GM18907 (cell line): ENCODE results near the gene SLC35F1.

Experiments used
- ATAC-seq: cut with Tn5 transposase; IDR thresholded peaks from one replicate; pipeline ENCODE4 v1.9.1; 2021; ENCODE audit warnings: mild to moderate bottlenecking, moderate library complexity; ENCODE audit not compliant: unreplicated experiment

SLC35F1 gene

DNA sequence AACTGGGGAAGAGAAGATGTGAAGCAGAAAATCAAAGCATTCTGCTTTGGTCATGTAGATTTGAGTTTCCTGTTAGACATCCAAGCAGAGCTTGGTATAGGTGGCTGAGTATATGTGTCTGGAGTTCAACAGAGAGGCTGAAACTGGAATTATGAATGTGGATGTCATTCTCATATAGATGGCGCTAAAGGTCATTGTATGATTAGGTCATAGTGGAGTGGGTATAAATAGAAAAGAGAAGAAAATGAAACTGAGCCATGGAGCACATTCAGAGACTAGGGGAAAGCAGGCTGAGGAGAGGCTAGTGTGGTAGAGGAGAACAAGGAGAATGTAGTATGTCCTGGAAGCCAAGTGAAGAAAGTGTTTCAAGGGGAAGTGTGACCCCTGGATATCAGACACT, 345.4 kb downstream of the SLC35F1 start:
- peak; percentile 72 for ATAC-seq

DNA sequence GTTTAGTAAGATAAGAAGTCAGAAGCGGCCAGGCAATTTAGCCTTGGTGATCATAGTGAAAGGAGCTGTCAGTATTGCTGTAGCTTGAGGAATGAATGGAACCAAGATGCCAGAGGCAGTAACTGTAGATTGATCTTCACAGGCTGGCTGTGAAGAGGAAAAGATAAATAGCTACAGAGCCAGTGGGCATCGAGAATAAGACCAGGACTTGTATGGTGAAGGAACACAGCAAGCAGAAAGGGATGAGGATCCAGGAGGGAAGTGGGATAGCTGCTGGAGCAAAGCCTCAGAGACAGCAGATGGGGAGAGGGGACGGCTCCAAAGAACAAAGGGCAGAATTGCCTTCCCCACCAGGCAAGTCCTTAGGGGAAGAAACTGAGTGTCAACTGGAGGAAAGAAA, 346.7 kb downstream of the SLC35F1 start:
- no peak for ATAC-seq

DNA sequence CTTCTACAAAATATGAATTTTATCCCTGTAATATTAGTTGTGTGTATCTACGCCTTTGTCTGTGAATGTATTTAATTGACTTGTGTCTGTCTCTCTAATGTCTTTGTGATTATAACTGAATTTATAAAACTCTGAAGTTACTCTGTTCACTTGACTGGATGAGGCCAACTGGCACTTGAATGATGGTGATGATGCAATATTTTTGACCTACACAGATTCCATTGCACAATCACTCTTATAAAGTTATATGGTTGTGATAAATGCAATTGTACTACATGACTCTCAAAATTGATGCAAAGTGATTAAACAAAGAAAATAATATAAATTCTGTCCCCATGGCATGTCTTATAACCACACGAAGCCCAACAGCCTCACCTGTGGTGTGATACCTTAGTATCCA, 353.8 kb downstream of the SLC35F1 start:
- no peak for ATAC-seq

DNA sequence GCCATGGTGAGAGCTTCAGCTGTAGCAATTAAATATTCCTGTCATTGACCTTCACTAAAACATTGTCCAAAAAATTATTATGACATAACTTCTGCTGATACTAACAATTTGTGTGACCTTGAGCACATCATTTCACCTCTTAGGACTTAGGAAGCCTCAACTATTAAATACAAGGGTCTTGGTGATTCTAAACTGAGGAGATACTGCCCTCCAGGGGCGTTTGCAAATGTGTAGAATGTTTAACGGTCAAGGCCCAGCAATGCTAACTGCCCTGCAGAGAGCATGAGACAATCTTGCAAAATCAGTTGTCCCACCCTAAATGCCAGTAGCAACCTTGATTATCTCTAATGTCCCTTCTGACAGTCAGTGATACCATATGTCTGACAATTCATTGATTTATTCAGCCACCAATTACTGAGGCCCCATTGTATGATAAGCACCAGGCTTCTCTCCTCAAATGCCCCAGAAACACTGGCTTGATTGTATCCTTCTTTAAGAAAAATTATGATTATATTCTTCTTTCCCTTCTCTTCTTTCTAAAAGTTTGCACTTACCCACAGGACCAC, 356.9 kb downstream of the SLC35F1 start:
- ATAC-seq, result peak; percentile 83

DNA sequence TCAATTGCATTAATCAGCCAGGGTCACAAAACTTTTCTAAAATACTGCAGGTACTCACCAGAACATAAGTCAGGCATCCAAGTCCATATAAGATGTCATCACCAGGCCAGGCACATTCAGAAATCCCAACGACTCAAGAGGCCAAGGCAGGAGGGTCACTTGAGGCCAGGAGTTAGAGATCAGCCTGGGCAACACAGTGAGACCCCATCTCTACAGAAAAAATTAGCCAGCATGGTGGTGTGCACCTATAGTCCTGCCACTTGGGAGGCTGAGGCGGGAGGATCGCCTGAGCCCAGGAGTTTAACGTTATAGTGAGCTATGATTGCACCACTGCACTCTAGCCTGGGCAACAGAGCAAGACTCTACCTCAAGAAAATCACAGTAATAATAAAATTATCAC, 362.6 kb downstream of the SLC35F1 start:
- no peak for ATAC-seq

DNA sequence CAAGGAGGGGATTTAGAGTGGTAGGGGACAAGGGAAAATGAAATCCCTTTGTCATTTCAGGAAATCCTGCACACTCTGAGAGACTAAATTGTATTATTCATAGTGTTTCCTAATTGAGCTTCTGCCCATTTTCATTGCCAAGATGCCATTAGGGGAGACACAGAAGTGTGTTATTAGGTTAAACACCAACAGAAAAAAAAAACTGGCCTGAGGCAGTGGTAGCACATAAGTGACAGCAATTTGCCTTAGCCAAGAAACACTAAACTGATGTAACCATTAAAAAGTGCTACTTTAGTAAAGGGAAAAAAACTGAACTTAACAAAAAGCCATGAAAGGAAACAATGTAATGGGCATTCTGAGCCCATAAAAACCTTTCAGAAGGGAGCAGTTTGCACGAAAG, 370.6 kb downstream of the SLC35F1 start:
- no peak for ATAC-seq

DNA sequence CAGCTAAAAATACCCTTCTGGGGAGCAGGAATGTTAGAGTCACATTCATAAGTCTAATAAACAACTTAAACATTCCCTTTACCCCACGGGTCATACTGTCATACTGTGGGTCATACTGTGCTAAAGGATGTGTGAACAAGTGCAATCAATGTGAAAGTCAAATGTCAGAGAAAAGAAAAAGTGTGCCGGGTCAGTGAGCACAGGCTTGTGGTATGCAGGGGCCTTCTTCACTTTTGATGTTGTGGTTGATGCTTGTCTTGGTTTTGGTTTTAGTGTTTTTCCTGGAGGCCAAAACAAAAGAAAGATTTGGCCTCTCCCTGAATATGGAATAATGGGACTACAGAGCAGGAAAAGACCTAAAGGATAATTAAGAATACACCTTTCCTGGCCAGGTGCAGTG, 373.1 kb downstream of the SLC35F1 start:
- ATAC-seq, result peak; percentile 99

DNA sequence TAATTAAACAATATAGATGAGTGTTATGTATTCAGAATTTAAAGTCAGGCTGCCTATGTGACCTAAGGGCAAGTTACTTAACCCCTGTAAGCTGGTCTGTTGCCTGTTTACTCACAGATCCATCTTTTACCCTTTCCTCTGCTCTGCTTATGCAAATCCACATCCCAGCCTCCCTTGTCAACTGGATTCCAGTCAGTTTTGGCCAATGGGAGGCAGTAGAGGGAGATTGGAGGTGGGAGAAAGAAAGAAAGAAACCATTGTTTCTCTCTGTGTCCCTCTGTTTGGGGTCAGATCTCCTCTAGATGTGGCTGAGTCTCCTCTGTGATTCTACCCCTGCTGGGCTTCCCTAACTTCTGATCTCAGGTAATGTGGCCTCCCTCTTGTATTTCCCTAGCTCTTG, 374.2 kb downstream of the SLC35F1 start:
- no peak for ATAC-seq

DNA sequence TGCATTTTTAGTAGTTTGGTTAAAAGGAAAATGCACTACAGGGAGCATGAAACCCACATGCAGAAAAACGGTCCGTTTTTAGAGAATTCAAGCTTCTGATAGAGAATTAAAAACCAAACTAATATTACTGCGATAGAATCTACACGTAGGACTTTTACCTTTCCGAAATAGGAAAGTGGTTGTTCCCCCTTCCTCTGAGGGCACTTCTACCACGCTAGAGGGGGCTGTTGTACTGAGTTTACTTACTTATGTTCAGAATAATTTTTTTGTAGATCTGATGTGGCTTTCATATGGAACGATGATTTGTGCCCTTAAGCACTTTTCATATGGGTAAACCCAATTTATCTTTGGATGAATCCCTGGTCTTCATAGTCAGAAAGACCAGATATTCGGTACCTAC, 376.7 kb downstream of the SLC35F1 start:
- ATAC-seq, result no peak

DNA sequence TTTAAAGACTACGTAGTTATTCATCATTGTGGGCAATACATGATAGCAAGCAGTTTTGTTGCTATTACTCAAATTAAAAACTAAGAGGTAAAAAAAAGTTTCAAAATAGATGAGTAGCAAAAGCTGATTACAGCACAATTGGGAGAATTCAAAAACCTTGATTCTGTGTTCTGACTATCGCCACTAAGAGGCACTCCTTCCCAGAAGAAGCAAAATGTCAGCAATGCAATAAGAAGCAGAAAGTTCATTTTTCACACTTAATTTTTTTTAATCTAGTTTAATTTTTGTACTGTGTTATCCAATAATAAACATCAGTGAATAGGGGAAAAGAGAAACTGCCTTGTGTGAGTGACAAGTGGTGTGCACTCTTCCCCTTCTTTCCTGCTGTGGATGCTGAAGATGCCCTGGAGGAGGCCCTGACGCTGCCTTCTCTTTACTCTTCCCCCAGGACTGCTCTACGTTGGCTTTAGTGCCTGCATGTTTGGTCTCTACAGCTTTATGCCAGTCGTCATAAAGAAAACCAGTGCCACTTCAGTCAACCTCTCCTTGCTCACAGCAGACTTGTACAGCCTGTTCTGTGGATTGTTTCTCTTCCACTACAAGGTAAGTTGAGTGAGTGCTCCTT, 377.8 kb downstream of the SLC35F1 start:
- ATAC-seq, result no peak

DNA sequence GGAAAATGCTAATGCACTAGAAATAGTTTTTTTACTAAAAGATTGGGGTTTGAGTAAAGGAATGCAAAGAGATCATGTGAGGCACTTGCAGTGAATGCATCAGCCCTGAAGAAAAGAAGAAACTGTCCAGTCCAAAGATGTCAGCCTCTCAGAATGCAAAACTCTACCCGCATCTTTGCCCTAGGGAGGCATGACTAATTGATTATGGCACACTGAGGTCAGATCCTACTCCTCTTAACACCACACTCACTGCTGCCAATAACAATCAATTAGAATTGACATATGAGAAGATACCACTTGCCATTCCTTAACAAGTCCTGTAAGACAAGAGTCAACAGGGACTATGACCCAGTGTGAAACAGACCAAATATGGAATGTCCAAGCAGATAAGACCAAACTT, 378.7 kb downstream of the SLC35F1 start:
- no peak for ATAC-seq

DNA sequence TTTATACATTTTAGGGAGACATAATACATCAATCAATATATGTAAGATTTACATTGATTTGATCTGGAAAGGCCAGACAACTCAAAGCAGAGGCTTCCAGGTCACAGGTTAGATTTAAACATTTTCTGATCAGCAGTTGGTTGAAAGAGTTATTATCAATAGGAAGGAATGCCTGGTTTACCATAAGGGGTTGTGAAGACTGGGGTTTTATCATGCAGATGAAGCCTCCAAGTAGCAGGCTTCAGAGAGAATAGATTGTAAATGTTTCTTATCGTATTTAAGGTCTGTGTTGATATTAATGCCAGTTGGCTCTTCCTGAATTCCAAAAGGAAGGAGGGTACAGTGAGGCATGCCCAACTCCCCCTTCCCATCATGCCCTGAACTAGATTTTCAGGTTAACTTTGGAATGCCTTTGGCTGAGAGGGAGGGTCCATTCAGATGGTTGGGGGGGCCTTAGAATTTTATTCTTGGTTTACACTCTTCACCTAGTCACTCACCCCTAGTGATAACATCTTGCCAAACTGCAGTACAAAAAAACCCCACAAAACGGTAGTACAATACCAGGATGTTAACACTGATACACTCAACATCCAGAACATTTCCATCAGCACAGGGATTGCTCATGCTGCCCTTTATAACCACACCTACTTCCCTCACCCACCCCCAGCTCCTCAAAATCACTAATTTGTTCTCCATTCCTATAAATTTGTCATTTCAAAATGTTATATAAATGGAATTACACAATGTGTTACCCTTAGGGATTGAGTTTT, 381.5 kb downstream of the SLC35F1 start:
- no peak for ATAC-seq

DNA sequence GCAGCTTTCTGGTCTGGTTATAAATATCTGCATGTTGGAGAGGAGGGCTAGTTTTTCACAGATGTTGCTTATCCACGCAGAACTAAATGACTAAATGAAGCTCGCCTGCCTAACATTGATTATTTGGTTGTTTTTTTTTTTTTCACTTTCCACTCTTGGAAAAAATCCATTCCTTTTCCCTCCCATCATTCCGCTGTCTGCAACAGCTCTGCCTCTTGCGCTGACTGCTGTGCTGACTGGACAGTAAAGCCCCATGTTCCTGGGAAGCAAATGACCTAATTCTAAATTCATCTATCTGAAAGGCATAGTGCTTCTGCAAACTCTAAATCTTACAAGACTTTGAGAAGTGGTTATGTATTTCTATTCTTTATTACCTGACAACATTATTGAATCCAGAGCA, 385.5 kb downstream of the SLC35F1 start:
- no peak for ATAC-seq

DNA sequence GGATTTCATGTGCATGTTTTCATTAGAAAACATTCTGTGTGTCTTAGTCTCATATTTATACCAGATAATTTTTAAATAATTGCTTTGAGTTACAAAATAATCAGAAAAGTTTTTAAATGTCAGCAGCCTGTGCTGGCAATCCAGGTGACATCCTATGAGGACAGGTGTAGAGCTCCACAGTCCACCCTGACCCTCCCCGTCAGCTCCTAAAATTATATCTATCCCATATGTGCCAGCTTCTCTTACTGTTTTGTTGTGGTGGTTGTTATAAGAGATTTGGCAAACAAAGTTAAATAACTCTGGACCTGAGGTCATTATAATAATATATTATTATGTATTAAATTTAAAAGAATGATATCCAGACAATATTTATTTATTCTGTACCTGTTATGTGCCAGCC, 387.8 kb downstream of the SLC35F1 start:
- ATAC-seq, result no peak

DNA sequence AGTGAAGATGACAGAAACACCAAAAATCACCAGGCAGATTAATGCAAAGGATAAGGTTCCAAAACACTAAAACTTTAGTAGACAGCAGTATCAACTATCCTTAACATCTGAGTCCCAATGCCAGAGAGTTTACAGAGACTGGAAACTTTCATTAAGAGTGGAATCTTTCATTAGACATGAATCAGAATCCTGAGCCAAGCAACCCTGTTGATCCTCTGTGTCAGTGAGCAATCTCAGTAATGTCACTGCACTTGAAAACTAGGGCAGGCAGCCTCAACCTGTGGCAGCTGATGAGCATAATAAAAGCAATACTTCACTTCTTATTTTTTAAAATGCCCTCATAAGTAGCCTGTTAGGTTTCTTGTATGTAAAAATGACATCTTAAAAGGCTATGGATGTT, 388.3 kb downstream of the SLC35F1 start:
- ATAC-seq, result no peak

DNA sequence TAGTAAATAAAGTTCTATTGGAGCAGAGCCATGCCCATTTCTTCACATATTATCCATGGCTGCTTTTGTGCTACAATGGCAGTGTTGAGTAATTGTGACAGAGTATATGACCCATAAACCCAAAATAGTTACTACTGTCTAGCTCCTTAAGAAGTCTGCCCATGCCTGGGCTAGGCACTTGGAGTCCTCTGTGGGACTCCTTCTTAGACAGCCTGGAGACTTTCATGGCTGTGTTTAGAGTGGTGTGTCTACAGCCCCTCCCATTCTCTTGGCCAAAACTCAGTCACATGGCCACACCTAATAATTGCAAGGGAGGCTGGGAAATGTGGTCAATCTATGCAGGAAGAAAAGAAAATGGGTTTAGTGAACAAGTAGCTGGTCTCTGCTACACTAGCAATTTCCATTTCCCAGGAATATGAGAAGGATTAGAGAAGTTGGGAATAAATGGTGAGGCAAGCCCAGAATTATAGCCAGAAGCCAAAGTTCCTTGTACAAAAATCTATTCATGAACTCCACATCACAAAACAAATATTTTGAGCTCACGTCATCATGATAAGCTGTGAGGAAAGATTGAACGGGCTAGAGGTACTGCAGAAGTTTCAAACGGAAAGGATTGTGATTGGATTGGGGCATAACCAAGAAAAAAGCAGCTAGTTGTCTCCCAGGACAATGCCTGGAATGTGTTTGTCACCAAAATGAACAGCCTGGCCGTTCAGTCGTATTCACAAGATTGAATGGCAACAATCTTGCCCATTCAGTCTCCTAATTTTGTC, 389.3 kb downstream of the SLC35F1 start:
- no peak for ATAC-seq

DNA sequence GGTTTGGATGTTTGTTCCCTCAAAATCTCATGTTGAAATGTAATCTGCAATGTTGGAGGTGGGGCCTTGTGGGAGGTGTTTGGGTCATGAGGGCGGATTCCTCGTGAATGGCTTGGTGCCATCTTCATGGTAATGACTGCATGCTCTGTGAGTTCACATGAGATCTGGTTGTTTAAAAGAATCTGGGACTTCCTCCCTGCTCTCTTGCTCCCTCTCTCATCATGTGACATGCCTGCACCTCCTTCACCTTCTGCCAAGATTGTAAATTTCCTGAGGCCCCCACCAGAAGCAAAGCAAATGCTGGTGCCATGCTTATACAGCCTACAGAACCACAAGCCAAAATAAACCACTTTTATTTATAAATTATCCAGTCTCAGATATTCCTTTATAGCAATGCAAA, 390.8 kb downstream of the SLC35F1 start:
- ATAC-seq, result no peak

DNA sequence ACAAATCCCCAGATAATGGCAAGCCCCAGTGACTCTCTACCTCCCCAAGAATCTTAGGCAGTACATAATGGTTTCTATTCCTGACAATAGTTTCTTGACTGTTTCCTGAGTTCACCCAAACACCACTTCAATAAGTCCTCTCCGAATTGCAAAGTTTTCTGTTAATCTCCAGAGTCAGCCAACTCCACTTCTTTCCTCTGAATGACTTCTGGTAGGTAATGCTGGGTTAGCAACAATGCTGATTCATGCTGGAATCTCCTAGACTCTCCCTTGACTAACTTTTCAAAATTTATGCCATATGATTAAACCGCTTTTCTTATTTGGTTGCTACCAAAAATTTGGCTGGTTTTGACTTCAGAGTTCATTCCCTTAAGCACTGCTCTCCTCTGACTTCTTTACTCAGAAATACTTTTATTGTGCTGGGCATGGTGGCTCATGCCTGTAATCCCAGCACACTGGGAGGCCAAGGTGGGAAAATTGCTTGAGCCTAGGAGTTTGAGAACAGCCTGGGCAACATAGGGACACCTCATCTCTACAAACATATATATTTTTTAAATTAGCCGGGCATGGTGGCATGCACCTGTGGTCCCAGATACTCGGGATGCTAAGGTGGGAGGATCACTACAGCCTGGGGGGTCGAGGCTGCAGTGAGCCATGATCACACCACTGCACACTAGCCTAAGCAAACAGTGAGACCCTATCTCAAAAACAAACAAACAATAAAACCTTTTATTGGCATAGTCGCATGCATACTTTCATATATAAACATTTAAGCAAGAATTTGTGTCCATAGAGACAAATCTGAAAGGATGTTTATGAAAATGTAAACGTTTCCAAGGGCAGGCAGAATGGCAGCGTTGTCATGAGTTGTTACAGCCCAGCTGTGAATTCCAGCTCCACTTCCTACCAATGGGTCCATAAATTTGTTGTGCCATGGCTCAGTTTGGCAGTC, 391.7 kb downstream of the SLC35F1 start:
- no peak for ATAC-seq

DNA sequence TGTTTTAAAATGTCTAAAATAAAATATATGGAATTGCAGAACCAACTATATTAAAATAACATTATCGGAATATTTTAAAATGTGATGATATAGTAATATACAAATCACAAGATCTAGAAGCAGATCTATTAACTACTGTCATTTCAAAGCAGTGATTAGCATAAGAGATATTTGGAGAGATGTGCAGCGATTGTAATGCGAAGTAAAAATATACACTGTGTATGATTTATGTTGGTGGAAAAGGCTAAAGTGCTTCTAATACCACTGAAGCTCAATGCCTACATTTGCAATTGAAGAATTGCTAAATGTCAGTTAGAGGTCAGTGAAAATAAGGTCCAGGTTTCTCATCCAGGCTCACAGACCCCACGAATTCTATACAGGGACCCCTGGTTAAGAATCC, 392.4 kb downstream of the SLC35F1 start:
- ATAC-seq, result no peak

DNA sequence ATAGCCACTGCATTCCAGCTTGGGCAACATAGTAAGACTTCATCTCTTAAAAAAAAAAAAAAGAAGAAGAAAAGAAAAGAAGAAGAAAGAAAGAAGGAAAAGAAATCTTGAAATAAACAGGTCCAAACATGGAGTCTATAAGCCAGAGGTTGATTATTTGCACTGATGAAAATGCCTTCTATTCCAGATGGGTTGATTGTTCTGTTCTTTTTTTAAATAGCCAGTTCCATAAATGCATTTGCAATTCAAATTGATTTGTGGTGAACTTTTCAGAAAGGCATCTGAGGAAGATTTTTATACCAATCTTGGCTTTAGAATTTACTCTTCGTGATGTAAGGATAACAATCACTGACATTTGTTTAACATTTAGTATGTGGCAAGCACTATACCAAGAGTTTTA, 397.3 kb downstream of the SLC35F1 start:
- ATAC-seq, result no peak

DNA sequence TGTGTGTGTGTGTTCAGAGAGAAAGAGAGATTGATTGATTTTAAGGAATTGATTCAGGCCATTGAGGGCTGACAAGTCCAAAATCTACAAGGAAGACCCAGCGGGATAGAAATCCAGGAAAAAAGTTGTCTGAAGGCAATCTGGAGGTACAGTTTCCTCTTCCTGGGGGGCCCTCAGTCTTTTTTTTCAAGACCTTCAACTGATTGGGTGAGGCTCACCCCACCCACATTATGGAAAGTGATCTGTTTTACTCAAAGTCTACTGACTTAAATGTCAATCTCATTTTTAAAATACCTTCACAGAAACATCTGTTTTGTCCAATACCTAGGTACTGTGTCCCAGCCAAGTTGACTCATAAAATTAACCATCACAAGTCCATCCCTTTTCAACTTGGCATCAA, 398.0 kb downstream of the SLC35F1 start:
- ATAC-seq, result no peak
